Spleen (tissue), 7 donors: ENCODE data around the gene ABTB1.
A peak's percentile ranks its signal among the peaks of the same experiment; 100 is the strongest.

ENCODE experiments used
- POLR2A ChIP-seq, 3 donors: fragments of 450-650 bp; IDR thresholded peaks; one replicate each; pipeline ENCODE4 v1.5.1; 2017; ENCODE audit warnings: antibody characterized with exemption in 3 of 3, mild to moderate bottlenecking in 1 of 3
- POLR2AphosphoS5 ChIP-seq, 3 donors: sonication (generic); formaldehyde crosslinking; IDR thresholded peaks; one replicate each; pipeline ENCODE4 v1.5.1; 2017; ENCODE audit warnings: antibody characterized with exemption in 3 of 3
- TF ChIP-seq, protein P1 (sequence below), 11 experiments: fragments of 200-600 bp in 7 of 11; fragments of 450-650 bp in 4 of 11; sonication (generic) in 4 of 11; IDR thresholded peaks in 8 of 11; conservative IDR thresholded peaks in 3 of 11; 1 replicate in 7 of 11; 2 replicates in 4 of 11; pipeline versions ENCODE4 v1.4.0 to v1.8.0; 2016 to 2021; ENCODE audit warnings: antibody characterized with exemption in 11 of 11, inconsistent platforms in 4 of 11, mild to moderate bottlenecking in 1 of 11
- donor health status: DM: no; HTN: no; CAD: no; lungs with moderate emphysema.
- donor health status: DM: no; HTN: no; CAD: no.
- donor health status: DM: no; HTN: no; CAD: no.

DNA sequence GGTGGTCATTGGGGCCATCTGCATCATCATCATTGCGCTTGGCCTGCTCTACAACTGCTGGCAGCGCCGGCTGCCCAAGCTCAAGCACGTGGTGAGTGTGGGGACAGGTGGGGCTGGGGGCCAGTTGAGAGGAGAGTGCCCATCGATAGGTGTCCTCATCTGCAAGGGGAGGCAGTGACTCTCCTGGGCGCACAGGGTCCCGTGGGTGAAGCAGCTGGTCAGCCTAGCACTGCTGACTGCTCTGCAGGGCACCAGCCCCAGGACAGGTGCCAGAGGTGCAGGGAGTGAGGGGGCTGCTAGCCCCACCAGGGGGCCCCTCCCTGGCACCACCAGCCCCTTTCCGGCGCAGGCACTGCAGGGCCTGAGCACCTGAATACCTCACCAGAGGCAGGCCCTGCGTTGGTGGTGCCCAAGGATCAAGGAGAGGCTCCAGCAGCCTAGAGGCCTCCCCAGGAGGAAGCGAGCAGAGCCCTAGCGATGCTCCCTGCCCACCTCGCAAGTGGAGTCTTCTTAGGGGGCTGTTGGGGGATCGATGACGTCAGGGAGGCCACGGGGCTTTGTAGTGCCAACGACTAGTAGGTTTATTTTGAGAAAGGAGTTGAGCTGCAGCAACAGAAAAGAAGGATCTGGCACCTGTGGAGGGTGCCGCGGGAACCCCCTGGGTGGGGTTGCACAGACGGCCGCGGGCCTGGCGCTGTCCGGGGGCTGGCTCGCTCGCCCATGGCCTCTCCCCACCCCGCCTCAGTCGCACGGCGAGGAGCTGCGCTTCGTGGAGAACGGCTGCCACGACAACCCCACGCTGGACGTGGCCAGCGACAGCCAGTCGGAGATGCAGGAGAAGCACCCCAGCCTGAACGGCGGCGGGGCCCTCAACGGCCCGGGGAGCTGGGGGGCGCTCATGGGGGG lies 976 bp upstream of the ABTB1 start:
- TF ChIP-seq, protein P1, sequence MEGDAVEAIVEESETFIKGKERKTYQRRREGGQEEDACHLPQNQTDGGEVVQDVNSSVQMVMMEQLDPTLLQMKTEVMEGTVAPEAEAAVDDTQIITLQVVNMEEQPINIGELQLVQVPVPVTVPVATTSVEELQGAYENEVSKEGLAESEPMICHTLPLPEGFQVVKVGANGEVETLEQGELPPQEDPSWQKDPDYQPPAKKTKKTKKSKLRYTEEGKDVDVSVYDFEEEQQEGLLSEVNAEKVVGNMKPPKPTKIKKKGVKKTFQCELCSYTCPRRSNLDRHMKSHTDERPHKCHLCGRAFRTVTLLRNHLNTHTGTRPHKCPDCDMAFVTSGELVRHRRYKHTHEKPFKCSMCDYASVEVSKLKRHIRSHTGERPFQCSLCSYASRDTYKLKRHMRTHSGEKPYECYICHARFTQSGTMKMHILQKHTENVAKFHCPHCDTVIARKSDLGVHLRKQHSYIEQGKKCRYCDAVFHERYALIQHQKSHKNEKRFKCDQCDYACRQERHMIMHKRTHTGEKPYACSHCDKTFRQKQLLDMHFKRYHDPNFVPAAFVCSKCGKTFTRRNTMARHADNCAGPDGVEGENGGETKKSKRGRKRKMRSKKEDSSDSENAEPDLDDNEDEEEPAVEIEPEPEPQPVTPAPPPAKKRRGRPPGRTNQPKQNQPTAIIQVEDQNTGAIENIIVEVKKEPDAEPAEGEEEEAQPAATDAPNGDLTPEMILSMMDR (IDR thresholded peaks at IDR 0.05 in 8 of 11, conservative IDR thresholded peaks at IDR 0.05 in 3 of 11): peak in 1 of 11 experiments; percentile 6
- TF ChIP-seq POLR2A (IDR thresholded peaks at IDR 0.05) (no peak), POLR2AphosphoS5 (IDR thresholded peaks at IDR 0.05) (no peak)
